ENCODE data around the gene MXRA8.

Gene MXRA8

GRCh38 chr1:1333551-1334241 lies 24.7 kb downstream of the MXRA8 start:
- no peak for DNase-seq

DNA sequence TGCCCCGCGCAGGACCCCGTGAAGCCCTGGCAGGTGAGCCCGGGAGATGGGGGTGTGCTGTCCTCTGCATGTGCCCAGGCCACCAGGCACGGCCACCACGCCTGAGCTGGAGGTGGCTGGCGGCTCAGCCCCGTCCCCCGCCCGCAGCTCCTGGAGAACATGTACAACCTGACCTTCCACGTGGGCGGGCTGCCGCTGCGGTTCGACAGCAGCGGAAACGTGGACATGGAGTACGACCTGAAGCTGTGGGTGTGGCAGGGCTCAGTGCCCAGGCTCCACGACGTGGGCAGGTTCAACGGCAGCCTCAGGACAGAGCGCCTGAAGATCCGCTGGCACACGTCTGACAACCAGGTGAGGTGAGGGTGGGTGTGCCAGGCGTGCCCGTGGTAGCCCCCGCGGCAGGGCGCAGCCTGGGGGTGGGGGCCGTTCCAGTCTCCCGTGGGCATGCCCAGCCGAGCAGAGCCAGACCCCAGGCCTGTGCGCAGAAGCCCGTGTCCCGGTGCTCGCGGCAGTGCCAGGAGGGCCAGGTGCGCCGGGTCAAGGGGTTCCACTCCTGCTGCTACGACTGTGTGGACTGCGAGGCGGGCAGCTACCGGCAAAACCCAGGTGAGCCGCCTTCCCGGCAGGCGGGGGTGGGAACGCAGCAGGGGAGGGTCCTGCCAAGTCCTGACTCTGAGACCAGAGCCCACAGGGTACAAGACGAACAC lies 25.4 kb downstream of the MXRA8 start:
- no peak for DNase-seq

GRCh38 chr1:1332031-1332755 lies 26.2 kb downstream of the MXRA8 start:
- DNase-seq, result no peak

DNA sequence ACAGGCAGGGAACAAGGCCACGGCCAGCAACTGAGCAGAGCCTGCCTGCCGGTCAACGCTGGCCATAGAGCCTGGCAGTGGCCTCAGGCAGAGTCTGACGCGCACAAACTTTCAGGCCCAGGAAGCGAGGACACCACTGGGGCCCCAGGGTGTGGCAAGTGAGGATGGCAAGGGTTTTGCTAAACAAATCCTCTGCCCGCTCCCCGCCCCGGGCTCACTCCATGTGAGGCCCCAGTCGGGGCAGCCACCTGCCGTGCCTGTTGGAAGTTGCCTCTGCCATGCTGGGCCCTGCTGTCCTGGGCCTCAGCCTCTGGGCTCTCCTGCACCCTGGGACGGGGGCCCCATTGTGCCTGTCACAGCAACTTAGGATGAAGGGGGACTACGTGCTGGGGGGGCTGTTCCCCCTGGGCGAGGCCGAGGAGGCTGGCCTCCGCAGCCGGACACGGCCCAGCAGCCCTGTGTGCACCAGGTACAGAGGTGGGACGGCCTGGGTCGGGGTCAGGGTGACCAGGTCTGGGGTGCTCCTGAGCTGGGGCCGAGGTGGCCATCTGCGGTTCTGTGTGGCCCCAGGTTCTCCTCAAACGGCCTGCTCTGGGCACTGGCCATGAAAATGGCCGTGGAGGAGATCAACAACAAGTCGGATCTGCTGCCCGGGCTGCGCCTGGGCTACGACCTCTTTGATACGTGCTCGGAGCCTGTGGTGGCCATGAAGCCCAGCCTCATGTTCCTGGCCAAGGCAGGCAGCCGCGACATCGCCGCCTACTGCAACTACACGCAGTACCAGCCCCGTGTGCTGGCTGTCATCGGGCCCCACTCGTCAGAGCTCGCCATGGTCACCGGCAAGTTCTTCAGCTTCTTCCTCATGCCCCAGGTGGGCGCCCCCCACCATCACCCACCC lies 27.0 kb downstream of the MXRA8 start, which contains the start of gene TAS1R3:
TAS1R3 (plus strand) TSS at position 213 of the 898 bp plus-strand sequence; CDS start at position 279, 66 bp downstream.
- DNase-seq, result no peak

- no peak for DNase-seq
These were observed 27.8 kb downstream of the MXRA8 start for GRCh38 chr1:1330366-1331067.

DNA sequence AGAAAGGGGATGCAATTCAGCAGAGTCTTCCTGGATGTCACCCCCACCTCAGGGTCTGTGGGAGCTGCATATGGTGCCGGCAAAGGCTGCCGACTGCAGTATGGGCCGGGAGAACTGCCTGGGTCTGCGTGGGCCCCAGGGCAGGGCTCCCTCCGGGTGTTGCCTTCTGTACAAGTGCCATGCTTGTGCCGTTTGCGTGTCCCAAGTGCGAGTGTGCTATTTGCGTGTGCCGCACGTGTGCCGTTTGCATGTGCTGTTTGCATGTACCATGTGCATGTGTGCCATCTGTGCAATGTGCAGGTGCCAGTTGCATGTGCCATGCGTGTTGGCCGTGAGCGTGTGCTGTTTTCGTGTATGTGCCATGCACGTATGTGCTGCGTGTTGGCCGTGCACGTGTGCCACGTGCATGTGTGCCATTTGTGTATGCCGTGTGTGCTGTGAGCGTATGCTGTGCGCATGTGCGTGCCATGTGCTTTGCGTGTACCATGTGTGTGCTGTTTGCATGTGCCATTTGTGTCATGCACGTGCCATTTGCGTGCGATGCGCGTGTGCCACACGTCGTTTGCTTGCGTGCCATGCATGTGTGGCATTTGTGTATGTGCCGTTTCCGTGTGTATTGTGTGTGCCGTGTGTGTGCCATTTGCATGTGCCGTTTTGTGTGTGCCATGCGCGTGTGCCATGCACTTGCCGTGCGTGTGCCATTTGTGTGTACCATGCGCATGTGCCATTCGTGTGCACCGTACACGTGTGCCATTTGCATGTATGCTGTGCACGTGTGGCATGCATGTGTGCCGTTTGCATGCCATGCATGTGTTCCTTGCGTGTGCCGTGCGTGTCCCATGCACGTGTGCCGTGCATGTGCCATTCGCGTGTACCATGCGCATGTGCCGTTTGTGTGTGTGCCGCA lies 28.8 kb downstream of the MXRA8 start:
- no peak for DNase-seq

DNA sequence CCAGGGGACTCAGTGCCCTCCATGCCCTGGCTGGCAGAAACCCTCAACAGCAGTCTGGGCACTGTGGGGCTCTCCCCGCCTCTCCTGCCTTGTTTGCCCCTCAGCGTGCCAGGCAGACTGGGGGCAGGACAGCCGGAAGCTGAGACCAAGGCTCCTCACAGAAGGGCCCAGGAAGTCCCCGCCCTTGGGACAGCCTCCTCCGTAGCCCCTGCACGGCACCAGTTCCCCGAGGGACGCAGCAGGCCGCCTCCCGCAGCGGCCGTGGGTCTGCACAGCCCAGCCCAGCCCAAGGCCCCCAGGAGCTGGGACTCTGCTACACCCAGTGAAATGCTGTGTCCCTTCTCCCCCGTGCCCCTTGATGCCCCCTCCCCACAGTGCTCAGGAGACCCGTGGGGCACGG lies 30.1 kb downstream of the MXRA8 start:
- no peak for DNase-seq

GRCh38 chr1:1327291-1327690 lies 31.1 kb downstream of the MXRA8 start:
- no peak for DNase-seq

DNA sequence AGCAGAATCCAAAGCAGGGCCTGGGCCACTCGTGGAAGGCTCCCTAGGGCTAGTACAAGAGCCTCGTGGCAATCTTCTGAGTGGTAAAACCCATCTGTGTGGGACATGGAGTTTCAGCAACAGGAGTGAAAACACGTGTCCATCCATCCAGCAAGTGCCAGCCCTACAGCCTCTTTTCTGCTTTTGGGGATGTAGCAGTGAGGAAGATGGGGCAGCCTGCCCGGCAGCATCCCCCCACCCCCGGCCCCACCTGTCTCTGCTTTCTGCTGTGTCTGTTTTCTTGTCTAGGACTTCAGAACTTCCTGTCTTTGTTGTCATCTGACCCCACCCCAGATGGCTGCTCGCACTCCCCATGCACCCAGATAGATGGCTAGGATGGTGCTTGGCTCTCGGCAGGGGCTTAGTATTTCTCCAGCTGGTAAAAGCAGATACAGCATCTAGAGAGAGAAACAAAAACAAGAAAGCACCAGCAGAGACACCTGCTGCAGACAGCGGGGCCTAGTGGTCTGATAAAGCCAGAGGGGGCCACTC lies 32.2 kb downstream of the MXRA8 start:
- no peak for DNase-seq

- no peak for DNase-seq
These were observed 32.9 kb downstream of the MXRA8 start for GRCh38 chr1:1325288-1326074.

DNA sequence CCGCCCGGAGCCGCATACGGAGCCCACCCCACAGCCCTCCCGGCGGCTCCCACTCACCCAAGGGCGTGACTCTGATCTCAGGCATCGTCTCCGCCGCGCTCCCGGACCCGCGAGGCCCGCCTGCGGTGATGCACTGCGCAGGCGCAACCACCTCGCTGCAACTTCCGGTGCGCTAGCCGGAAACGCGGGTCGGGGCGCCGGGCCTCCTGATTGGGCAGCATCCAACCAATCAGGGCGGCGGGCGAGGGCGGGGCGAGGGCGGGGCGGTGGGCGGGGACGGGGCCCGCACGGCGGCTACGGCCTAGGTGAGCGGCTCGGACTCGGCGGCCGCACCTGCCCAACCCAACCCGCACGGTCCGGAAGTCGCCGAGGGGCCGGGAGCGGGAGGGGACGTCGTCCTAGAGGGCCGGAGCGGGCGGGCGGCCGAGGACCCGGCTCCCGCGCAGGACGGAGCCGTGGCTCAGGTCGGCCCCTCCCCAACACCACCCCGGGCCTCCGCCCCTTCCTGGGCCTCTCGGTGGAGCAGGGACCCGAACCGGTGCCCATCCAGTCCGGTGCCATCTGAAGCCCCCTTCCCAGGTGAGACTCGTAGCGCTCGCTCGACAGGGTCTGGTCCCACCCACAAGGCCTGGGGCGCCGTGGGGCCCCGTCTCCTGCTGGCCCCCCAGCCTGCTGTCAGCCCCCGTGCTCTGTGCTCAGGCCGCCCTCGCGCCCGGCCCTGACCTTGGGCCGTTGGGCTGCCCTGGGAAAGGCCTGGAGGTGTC lies 33.6 kb downstream of the MXRA8 start, which contains the start of the genes CPTP and INTS11:
CPTP (plus strand) TSS at position 279 of the 764 bp plus-strand sequence. CDS start 2,109 bp downstream, outside the sequence.
INTS11 (minus strand) TSS at position 137 of the 764 bp plus-strand sequence; CDS start at position 85, 52 bp downstream.
- peak; percentile 61 for DNase-seq

DNA sequence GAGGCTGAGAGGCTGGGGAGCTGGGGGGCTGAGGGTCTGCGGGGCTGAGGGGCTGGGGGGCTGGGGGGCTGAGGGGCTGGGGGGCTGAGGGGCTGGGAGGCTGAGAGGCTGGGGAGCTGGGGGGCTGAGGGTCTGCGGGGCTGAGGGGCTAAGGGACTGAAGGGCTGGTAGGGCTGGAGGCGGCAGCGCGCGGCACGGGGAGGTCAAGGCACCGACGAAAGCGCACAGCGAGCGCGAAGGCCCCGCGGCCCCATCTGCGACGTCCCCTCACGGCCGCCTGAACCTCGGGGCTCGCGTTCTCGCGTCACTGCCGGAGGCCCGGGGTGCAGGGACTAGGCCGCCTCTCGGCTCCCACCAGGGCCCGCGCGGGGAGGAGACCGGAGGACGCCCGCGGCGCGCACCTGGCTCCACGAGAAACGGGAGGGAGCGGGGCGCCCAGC lies 34.3 kb downstream of the MXRA8 start:
- no peak for DNase-seq

DNA sequence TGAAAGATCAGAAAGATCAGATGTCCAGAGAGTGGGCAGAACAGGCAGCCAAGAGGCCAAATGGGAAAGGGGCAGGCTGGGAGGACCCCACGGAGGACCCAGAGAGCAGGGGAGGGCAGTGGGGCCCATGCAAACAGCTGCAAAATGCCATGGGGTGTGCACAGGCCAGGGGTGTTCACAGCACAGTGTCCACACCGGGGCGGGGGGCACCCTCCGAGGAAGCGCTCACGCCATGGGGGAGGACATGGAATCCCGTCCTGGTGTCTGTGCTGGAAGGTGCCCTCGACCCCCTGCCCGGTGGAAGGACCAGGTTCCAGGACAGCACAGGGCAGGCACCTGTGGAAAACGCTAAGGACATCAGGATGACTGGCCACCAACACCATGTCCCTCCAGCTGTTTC lies 35.4 kb downstream of the MXRA8 start:
- no peak for DNase-seq

DNA sequence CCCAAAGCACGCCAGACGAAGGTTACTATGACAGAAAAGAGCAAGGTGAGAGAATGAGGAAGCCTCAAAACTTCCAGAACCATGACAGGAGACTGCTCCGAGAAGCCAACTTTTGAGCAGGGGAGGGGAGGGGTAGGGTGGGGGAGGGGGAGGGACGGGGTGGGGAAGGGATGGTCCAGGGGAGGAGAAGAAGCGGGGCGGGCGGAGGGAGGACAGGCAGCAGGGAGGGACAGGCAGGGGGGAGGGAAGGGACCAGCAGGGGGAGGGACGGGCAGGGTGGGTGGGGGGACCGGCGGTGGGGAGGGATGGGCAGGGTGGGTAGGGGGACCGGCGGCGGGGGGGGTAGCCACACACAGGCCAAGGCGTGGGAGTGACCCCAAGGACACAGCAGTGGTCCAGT lies 35.9 kb downstream of the MXRA8 start:
- no peak for DNase-seq

- DNase-seq, result no peak
These were observed 36.9 kb downstream of the MXRA8 start for GRCh38 chr1:1321477-1321876.

GRCh38 chr1:1320666-1321448 lies 37.5 kb downstream of the MXRA8 start:
- DNase-seq, result no peak

- no peak for DNase-seq
These were observed 38.8 kb downstream of the MXRA8 start for GRCh38 chr1:1319646-1319941.
